GM21619 (cell line): ENCODE measurements around the gene SYNJ2.

Experiments used
- ATAC-seq: cut with Tn5 transposase; IDR thresholded peaks from one replicate; pipeline ENCODE4 v1.9.1; 2021; ENCODE audit not compliant: unreplicated experiment

The SYNJ2 gene

GRCh38 chr6:157996201-157996712 lies 14.6 kb downstream of the SYNJ2 start:
- no peak for ATAC-seq

GRCh38 chr6:157996918-157997702 lies 15.4 kb downstream of the SYNJ2 start:
- ATAC-seq = no peak

DNA sequence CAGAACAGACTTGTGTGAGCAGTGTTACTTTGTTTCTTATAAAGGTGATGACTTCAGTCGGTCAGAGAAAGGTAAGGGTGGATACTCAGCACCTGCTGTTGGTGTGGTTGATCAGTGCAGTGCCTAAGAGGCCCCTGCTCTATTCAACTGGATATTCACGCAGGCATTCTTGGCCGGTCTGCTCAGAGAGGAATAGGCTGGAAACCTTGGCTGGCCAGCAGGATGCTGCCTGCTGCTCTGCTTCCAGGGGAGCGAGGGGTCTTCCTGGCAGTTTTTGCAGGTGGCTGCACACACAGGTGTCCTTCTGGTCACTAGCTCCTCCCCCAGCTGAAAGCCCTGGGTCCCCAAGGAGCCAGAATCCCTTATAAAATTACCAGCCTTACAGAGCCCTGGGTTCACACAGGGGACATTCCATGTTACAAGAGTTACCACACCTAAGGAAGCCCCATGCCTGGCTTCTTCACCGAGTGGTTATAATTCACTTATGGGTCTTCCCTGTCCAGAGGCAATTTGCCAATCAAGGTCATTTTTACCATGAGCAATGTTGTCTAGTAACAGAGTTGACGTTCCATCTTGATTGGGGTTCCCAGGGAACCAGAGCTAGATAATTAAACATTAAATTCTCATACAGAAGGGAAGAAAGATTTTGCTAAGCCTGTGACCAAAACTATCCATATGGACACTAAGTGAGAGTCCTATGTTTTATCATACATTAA lies 16.4 kb downstream of the SYNJ2 start:
- no peak for ATAC-seq

- no peak for ATAC-seq
Observed at GRCh38 chr6:157998707-157999167, 17.1 kb downstream of the SYNJ2 start.

- ATAC-seq = no peak
Observed at GRCh38 chr6:157999168-158000051, 17.7 kb downstream of the SYNJ2 start.

DNA sequence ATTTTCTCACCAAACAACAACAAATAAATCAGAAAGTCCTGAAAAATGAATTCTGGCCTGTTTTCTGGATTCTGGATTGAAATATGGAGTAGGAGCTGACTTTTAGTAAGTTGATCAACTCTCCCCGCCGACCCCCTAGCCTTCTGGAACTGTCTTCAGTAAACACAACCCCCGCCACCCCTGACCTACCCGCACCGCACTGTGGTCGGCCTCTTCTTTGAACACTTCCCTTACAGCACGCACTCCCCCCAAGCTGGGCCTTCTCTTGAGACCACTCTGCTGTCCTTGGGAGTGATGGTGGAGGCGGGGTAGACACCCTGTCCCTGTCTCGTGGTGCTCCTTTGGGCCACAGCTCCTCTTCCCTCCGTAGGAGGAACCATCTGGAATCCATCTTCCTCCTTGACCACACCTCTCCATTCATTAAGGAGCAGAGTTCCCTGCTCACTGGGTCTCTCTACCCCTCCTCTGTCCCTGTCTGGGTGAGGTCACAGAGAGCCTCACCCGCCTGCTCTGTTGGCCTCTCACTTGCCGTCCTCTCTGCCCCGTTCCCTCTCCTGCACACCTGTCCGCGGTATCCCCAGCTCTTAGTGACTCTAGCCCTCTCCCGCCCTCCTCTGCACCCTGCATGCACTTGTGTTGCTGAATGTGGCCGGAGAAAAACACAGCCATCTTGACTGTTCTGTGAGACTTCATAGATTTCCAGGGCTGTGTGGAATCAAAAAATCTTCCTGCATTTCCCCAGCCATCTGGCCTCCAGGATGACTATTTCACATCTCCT lies 19.1 kb downstream of the SYNJ2 start:
- no peak for ATAC-seq

GRCh38 chr6:158002249-158002950 lies 20.7 kb downstream of the SYNJ2 start:
- no peak for ATAC-seq

- ATAC-seq = no peak
Observed at GRCh38 chr6:158002951-158003853, 21.5 kb downstream of the SYNJ2 start.

DNA sequence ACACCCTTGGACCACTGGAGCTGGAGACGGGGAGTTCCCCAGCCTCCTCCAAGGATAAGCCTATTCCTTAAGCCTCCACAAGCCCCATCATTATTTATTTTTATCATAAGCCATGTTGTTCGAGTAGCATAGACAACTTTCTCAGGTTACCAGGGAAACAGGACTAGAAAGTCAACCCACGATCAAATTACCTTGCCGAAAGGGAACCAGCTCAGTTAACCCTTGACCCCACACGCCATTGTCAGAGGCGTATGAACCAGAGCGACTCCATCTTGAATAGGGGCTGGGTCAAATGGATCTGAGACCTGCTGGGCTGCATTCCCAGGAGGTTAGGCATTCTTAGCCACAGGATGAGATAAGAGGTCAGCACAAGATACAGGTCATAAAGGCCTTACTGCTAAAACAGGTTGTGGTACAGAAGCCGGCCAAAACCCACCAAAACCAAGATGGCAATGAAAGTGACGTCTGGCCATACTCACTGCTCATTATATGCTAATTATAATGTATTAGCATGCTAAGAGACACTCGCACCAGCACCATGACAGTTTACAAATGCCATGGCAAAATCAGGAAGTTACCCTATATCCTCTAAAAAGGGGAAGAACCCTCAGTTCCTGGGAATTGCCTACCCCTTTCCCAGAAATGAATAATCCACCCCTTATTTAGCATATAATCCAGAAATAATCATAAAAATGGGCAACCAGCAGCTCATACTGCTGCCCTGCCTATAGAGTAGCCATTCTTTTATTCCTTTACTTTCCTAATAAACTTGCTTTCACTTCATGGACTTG lies 22.4 kb downstream of the SYNJ2 start:
- no peak for ATAC-seq

- no peak for ATAC-seq
Observed at GRCh38 chr6:158004701-158005095, 23.0 kb downstream of the SYNJ2 start.

- no peak for ATAC-seq
Observed at GRCh38 chr6:158005626-158006180, 24.0 kb downstream of the SYNJ2 start.

DNA sequence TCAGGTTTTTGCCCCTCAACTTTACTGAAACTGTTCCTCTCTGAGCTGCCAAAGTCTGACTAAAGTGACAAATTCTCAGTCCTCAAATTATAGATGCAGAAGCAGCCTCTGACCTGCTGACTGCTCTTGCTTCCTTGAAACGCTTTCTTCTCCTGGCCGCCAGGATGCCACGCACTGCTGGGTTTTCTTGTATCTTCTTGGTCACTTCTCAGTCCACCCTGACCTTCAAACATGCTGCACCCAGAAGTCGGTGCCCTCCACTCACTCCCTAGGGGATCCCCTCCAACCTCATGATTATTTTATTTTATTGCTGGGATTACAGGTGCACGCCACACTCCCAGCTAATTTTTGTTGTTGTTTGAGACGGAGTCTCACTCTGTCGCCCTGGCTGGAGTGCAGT lies 24.7 kb downstream of the SYNJ2 start:
- ATAC-seq = no peak

GRCh38 chr6:158006821-158007570 lies 25.3 kb downstream of the SYNJ2 start:
- no peak for ATAC-seq

- ATAC-seq = no peak
Observed at GRCh38 chr6:158008864-158009113, 27.1 kb downstream of the SYNJ2 start.

DNA sequence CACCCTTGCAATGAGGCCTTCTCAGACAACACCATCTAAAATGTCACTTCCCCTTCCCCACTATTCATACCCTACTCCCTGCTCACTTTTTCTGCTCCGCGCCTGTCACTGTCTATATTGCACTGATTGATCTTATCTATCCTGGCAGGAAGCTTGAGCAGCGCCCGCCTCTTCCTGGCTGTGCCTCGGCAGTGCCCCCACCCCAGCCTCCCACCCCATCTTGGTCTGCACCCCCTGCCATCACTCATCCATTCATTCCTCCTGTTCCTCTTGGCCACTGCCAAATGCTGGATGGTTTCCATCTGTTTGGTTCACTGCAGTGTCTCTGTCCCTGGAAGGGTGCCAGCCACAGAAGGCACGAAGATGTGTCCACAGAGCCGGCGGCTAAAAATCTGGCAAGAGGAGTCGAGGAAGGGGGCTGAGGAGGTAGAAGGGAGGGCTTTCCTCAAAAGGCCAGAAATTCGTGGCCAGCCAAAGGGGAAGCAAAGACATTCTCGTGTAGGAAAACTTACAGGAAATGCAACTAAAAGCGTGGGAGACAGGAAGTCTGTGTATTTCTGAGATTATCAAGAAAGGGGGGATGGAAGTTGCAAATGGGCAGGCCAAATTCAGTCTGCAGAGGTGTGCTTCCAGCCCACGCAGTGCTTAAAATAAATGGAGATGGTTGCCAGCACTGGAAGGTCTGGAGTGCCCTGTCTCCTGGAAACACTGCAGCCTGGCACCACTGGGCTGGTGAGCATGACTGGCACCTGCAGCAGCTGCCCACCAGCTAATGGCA lies 27.6 kb downstream of the SYNJ2 start:
- no peak for ATAC-seq

- ATAC-seq = no peak
Observed at GRCh38 chr6:158009935-158010585, 28.4 kb downstream of the SYNJ2 start.
